DOHH2 (cell line): Measurements from ENCODE around the gene TLK1.

Source experiments
- H3F3A ChIP-seq: fragments of 200-600 bp; sonication (generic), shearing (Covaris generic); 2 replicates; pipeline ENCODE4 v1.6.0; 2016; ENCODE audit warnings: antibody characterized with exemption, mild to moderate bottlenecking; ENCODE audit not compliant: control insufficient read depth, insufficient read depth
- H3K27ac ChIP-seq: fragments of 200-600 bp; sonication (generic); 2 replicates; pipeline ENCODE4 v1.5.1; 2014; ENCODE audit warnings: low read depth, mild to moderate bottlenecking, low read length, moderate library complexity
- H3K27me3 ChIP-seq: fragments of 200-600 bp; sonication (generic); 2 replicates; pipeline ENCODE4 v1.6.1; 2014; ENCODE audit warnings: mild to moderate bottlenecking, low read length, mixed read lengths; ENCODE audit not compliant: control insufficient read depth
- H3K36me3 ChIP-seq: fragments of 200-600 bp; sonication (generic); 2 replicates; pipeline ENCODE4 v1.6.1; 2014; ENCODE audit warnings: mild to moderate bottlenecking, low read length, moderate library complexity, mixed read lengths; ENCODE audit not compliant: control insufficient read depth
- H3K4me1 ChIP-seq: fragments of 200-600 bp; sonication (generic); 2 replicates; pipeline ENCODE4 v1.6.1; 2014; ENCODE audit warnings: mild to moderate bottlenecking, low read length, mixed read lengths; ENCODE audit not compliant: control insufficient read depth
- H3K4me2 ChIP-seq: fragments of 200-600 bp; sonication (generic); 2 replicates; pipeline ENCODE4 v1.6.0; 2014; ENCODE audit warnings: mild to moderate bottlenecking, low read length, moderate library complexity
- H3K4me3 ChIP-seq: fragments of 200-600 bp; sonication (generic); 2 replicates; pipeline ENCODE4 v1.5.1; 2014; ENCODE audit warnings: mild to moderate bottlenecking, low read length, mixed read lengths
- H3K79me2 ChIP-seq: fragments of 200-600 bp; sonication (generic); 2 replicates; pipeline ENCODE4 v1.6.1; 2014; ENCODE audit warnings: mild to moderate bottlenecking, low read length, mixed read lengths; ENCODE audit not compliant: control insufficient read depth
- H3K9me2 ChIP-seq: fragments of 200-600 bp; sonication (generic); replicated peaks from 2 replicates; pipeline ENCODE4 v1.6.1; 2014; ENCODE audit warnings: mild to moderate bottlenecking, low read length, mixed read lengths; ENCODE audit not compliant: control insufficient read depth
- H3K9me3 ChIP-seq: fragments of 200-600 bp; sonication (generic); 2 replicates; pipeline ENCODE4 v1.6.1; 2014; ENCODE audit warnings: antibody characterized with exemption, low read length, mixed read lengths; ENCODE audit not compliant: control insufficient read depth, insufficient read depth
- H4K20me1 ChIP-seq: fragments of 200-600 bp; sonication (generic); 2 replicates; pipeline ENCODE4 v1.6.0; 2014; ENCODE audit warnings: low read depth, mild to moderate bottlenecking, antibody characterized with exemption, low read length, moderate library complexity; ENCODE audit not compliant: control insufficient read depth, insufficient read depth
- EZH2phosphoT487 ChIP-seq: fragments of 200-600 bp; sonication (generic); IDR thresholded peaks from 2 replicates; pipeline ENCODE4 v1.6.1; 2017; ENCODE audit warnings: borderline replicate concordance, mild to moderate bottlenecking, antibody characterized with exemption, low read length, moderate library complexity, mixed read lengths
- TF ChIP-seq, protein P1 (sequence below): fragments of 200-600 bp; sonication (generic); IDR thresholded peaks from one replicate; pipeline ENCODE4 v1.5.1; 2014; ENCODE audit warnings: antibody characterized with exemption, mild to moderate bottlenecking, low read depth, low read length; ENCODE audit not compliant: poor library complexity, severe bottlenecking

The TLK1 gene

GRCh38 chr2:170968205-170969003, 192.3 kb downstream of the TLK1 start:
- no peaks in the 10 kb centered on the region for H3K27me3 ChIP-seq
- no peaks in the 10 kb centered on the region for H3K9me2 ChIP-seq
- H4K20me1 ChIP-seq, result no peaks in the 10 kb centered on the region
- H3K27ac ChIP-seq, result no peak overlapping the region
- H3K4me1 ChIP-seq, result peaks cover 8% of the 10 kb centered on the region
- no peaks in the 10 kb centered on the region for H3K79me2 ChIP-seq
- no peak overlapping the region for H3K4me2 ChIP-seq
- H3K4me3 ChIP-seq, result no peak overlapping the region
- peaks cover 11% of the 10 kb centered on the region for H3F3A ChIP-seq
- H3K36me3 ChIP-seq, result peaks cover 48% of the 10 kb centered on the region
- TF ChIP-seq, protein P1, sequence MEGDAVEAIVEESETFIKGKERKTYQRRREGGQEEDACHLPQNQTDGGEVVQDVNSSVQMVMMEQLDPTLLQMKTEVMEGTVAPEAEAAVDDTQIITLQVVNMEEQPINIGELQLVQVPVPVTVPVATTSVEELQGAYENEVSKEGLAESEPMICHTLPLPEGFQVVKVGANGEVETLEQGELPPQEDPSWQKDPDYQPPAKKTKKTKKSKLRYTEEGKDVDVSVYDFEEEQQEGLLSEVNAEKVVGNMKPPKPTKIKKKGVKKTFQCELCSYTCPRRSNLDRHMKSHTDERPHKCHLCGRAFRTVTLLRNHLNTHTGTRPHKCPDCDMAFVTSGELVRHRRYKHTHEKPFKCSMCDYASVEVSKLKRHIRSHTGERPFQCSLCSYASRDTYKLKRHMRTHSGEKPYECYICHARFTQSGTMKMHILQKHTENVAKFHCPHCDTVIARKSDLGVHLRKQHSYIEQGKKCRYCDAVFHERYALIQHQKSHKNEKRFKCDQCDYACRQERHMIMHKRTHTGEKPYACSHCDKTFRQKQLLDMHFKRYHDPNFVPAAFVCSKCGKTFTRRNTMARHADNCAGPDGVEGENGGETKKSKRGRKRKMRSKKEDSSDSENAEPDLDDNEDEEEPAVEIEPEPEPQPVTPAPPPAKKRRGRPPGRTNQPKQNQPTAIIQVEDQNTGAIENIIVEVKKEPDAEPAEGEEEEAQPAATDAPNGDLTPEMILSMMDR, result no peak
- TF ChIP-seq EZH2phosphoT487, result no peak
- no peaks in the 10 kb centered on the region for H3K9me3 ChIP-seq

DNA sequence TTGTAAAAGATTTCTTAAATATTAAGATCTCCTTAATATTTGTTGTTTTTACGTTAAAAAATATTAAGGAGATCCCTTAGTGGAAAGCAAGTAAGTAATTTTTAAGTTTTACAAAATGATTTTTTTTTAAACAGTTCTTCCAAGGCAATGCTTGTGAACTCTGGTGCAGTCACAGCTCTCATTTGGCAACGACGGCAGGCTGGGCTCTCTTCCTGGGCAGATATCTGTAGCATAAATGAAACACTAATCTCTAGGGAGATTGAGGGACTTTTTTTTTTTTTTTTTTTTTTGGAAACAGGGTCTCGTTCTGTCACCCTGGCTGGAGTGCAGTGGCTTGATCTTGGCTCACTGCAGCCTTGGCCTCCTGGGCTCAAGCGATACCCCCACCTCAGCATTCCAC, 193.1 kb downstream of the TLK1 start:
- no peak overlapping the region for H3K4me3 ChIP-seq
- no peak overlapping the region for H3K27ac ChIP-seq
- no peaks in the 10 kb centered on the region for H3K79me2 ChIP-seq
- no peaks in the 10 kb centered on the region for H3K9me3 ChIP-seq
- peaks cover 7% of the 10 kb centered on the region for H3F3A ChIP-seq
- no peak for TF ChIP-seq EZH2phosphoT487
- TF ChIP-seq, protein P1, result no peak
- H3K36me3 ChIP-seq, result peaks cover 53% of the 10 kb centered on the region
- H3K9me2 ChIP-seq, result no peaks in the 10 kb centered on the region
- H3K4me1 ChIP-seq, result peaks cover under 1% of the 10 kb centered on the region
- no peaks in the 10 kb centered on the region for H4K20me1 ChIP-seq
- H3K4me2 ChIP-seq, result no peak overlapping the region
- no peaks in the 10 kb centered on the region for H3K27me3 ChIP-seq

GRCh38 chr2:170966648-170967396, 193.9 kb downstream of the TLK1 start:
- Histone ChIP-seq H3K36me3 (peaks cover 60% of the 10 kb centered on the region), H3K4me1 (no peaks in the 10 kb centered on the region), H3K79me2 (no peaks in the 10 kb centered on the region), H3K4me3 (no peak overlapping the region), H3K4me2 (no peak overlapping the region), H3K9me3 (no peaks in the 10 kb centered on the region), H3F3A (0 out of 2 replicates have a peak, but pooled peaks cover 4% of the 10 kb centered on the region), H3K27ac (no peak overlapping the region), H4K20me1 (no peaks in the 10 kb centered on the region), H3K9me2 (no peaks in the 10 kb centered on the region), H3K27me3 (no peaks in the 10 kb centered on the region)
- no peak for TF ChIP-seq EZH2phosphoT487
- TF ChIP-seq, protein P1, result peak; percentile 32
